Measurements from ENCODE around the gene EVA1C. TPM values are rescaled to one million over a fixed set of nuclear protein-coding genes. Genes with fewer than 3 reads are reported as not detected.

Gene EVA1C
- total and polyA plus RNA-seq, 2 donors (not counting 1 experiment from before 2014, with no cell fraction given), result 0.84 to 1.6 TPM

GRCh38 chr21:32514275-32515055 is 102.0 kb downstream of the EVA1C start:
- no peak overlapping the region for H2AFZ ChIP-seq (ENCODE audit: insufficient read depth, low read depth, low read length, poor library complexity, severe bottlenecking)
- no peak overlapping the region for H3K9ac ChIP-seq (ENCODE audit: low read length)
- H3K4me2 ChIP-seq (replicated peaks; ENCODE audit: low read depth, low read length, poor library complexity, severe bottlenecking), result no peak overlapping the region
- H3K4me1 ChIP-seq (ENCODE audit: control insufficient read depth in 2 of 2, insufficient read depth in 2 of 2, low read length in 2 of 2), result no peaks in the 10 kb centered on the region
- H3K4me1 Mint-ChIP-seq, result no peaks in the 10 kb centered on the region
- no peak overlapping the region for H3K4me3 Mint-ChIP-seq
- no peak for DNase-seq
- H3K27me3 Mint-ChIP-seq, result no peaks in the 10 kb centered on the region
- H3K36me3 ChIP-seq (replicated peaks in 1 of 2; ENCODE audit: control extremely low read depth in 1 of 2, control insufficient read depth in 1 of 2, extremely low read depth in 1 of 2, insufficient read depth in 2 of 2, low read length in 1 of 2), result no peaks in the 10 kb centered on the region
- H3K27ac ChIP-seq (ENCODE audit: low read length in 2 of 2), result no peak overlapping the region
- H3K27ac Mint-ChIP-seq, result no peak overlapping the region
- intact Hi-C loops (cut with micrococcal nuclease), result no loop called here
- peaks cover 2% of the 10 kb centered on the region for H3K9me3 Mint-ChIP-seq (ENCODE audit: insufficient read depth)
- no peak overlapping the region for H3K4me3 ChIP-seq (ENCODE audit: control extremely low read depth in 1 of 5, extremely low read depth in 1 of 5, insufficient read depth in 1 of 5, low read depth in 2 of 5, low read length in 4 of 5)
- no peaks in the 10 kb centered on the region for H3K79me2 ChIP-seq (ENCODE audit: control insufficient read depth, insufficient read depth, low read length)
- H3K9me3 ChIP-seq (ENCODE audit: control extremely low read depth in 1 of 3, control insufficient read depth in 2 of 3, insufficient read depth in 1 of 3, low read length in 2 of 3), result peaks cover 0 to 20% (median 0%) of the 10 kb centered on the region in 3 donors
- WGBS (ENCODE audit: insufficient coverage), result 77% methylated on average over 5 of the region's 12 CpGs
- ChIA-PET POLR2A (no interaction called here), CTCF (no interaction called here)
- ATAC-seq (ENCODE audit: low read depth), result no peak
- TF ChIP-seq EZH2 (IDR thresholded peaks at IDR 0.05; ENCODE audit: borderline replicate concordance, insufficient read depth, low read depth, low read length, poor library complexity, severe bottlenecking) (no peak), CTCF (IDR thresholded peaks at IDR 0.05) (no peak)
- no peaks in the 10 kb centered on the region for H3K27me3 ChIP-seq (replicated peaks in 1 of 4; ENCODE audit: control extremely low read depth in 1 of 4, control insufficient read depth in 3 of 4, insufficient read depth in 4 of 4, low read length in 3 of 4)
- H4K20me1 ChIP-seq (ENCODE audit: control insufficient read depth, insufficient read depth, low read length, poor library complexity, severe bottlenecking), result no peaks in the 10 kb centered on the region

- CTCF ChIA-PET, result no interaction called here
- no peak for ATAC-seq (ENCODE audit: low read depth)
- no CpG with 5 or more reads among the region's 5 CpGs for WGBS (ENCODE audit: insufficient coverage)
- no peak for TF ChIP-seq CTCF (IDR thresholded peaks at IDR 0.05)
- no peak for TF ChIP-seq EZH2 (IDR thresholded peaks at IDR 0.05; ENCODE audit: borderline replicate concordance, insufficient read depth, low read depth, low read length, poor library complexity, severe bottlenecking)
- Histone ChIP-seq H3K4me3 (ENCODE audit: control extremely low read depth in 1 of 5, extremely low read depth in 1 of 5, insufficient read depth in 1 of 5, low read depth in 2 of 5, low read length in 4 of 5) (no peak overlapping the region), H4K20me1 (ENCODE audit: control insufficient read depth, insufficient read depth, low read length, poor library complexity, severe bottlenecking) (no peaks in the 10 kb centered on the region), H2AFZ (ENCODE audit: insufficient read depth, low read depth, low read length, poor library complexity, severe bottlenecking) (no peak overlapping the region), H3K4me2 (replicated peaks; ENCODE audit: low read depth, low read length, poor library complexity, severe bottlenecking) (no peak overlapping the region), H3K27me3 (replicated peaks in 1 of 4; ENCODE audit: control extremely low read depth in 1 of 4, control insufficient read depth in 3 of 4, insufficient read depth in 4 of 4, low read length in 3 of 4) (no peaks in the 10 kb centered on the region), H3K9me3 (ENCODE audit: control extremely low read depth in 1 of 3, control insufficient read depth in 2 of 3, insufficient read depth in 1 of 3, low read length in 2 of 3) (peaks cover 0 to 25% (median 0%) of the 10 kb centered on the region in 3 donors), H3K79me2 (ENCODE audit: control insufficient read depth, insufficient read depth, low read length) (no peaks in the 10 kb centered on the region), H3K27ac (ENCODE audit: low read length in 2 of 2) (no peak overlapping the region), H3K9ac (ENCODE audit: low read length) (no peak overlapping the region), H3K36me3 (replicated peaks in 1 of 2; ENCODE audit: control extremely low read depth in 1 of 2, control insufficient read depth in 1 of 2, extremely low read depth in 1 of 2, insufficient read depth in 2 of 2, low read length in 1 of 2) (no peaks in the 10 kb centered on the region), H3K4me1 (ENCODE audit: control insufficient read depth in 2 of 2, insufficient read depth in 2 of 2, low read length in 2 of 2) (no peaks in the 10 kb centered on the region)
- intact Hi-C loops (cut with micrococcal nuclease), result no loop called here
- POLR2A ChIA-PET, result no interaction called here
- H3K4me3 Mint-ChIP-seq, result no peak overlapping the region
- H3K9me3 Mint-ChIP-seq (ENCODE audit: insufficient read depth), result peaks cover 2% of the 10 kb centered on the region
- H3K27ac Mint-ChIP-seq, result no peak overlapping the region
- no peak for DNase-seq
- H3K4me1 Mint-ChIP-seq, result no peaks in the 10 kb centered on the region
- no peaks in the 10 kb centered on the region for H3K27me3 Mint-ChIP-seq
These were observed 103.4 kb downstream of the EVA1C start for GRCh38 chr21:32515874-32516273.
